RKO (cell line): Measurements from ENCODE around the gene KCNJ2.

Source experiments
- DNase-seq: peaks from one replicate; pipeline ENCODE4 v3.0.0-alpha.2; 2016; ENCODE audit warnings: low spot score

Gene KCNJ2

DNA sequence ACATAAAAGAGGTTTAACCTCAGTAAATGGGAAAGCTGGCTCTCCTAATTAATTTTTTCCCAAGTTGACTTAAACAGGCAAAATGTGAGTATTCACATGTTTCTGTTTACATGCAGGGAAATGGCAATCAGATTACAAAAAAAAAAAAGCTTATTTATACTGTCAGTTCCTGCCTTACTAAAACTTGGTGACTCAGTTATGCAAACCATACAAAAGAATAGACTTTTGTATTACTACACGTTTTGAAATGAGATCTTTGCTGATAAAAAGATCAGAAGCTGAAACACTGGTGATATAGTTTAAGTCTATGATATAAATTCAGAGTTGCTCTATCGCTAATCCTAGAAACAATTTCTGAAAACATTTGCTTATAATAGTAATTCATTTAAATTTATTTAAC is 9.4 kb upstream of the KCNJ2 start:
- no peak for DNase-seq

DNA sequence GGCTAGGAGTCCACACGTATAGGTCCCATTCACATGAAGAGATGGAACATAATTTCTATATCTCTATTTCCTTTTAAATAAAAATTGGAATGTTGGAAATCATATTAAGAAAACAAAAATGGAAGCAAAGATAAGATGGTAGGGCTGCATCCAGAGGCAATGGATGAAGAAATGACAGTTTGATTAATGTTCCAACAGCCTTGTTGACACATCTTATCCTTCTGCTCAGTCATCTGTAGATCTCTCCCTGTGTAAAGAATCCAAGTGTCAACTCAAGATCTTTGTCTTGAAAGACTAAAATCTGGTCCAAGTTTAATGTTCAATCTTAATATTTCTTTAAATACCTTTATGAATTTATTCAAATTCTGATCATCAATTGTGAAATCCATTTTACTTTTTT is 7.8 kb upstream of the KCNJ2 start:
- DNase-seq = no peak

- no peak for DNase-seq
Observed at GRCh38 chr17:70165383-70165782, 3.9 kb upstream of the KCNJ2 start.

DNA sequence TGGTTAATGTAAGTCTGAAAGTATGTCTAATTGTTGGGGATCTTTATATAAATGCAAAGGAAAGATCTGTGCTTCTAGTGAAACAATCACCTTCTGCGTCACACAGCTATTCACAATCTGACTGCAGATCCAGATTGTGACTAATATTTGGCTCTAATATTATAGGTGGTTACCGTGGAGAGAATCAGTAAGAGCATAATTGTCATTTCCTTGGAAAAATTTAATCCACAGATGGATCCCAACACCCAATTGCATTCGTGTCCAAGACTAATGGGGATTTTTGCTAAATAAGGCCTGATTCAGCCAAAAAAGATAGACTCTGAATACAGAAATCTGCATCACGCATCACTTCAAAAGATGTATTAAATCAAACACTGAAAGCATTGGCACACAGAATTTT is 2.7 kb upstream of the KCNJ2 start:
- no peak for DNase-seq

GRCh38 chr17:70168044-70168976 is 1.0 kb upstream of the KCNJ2 start:
- DNase-seq = no peak

DNA sequence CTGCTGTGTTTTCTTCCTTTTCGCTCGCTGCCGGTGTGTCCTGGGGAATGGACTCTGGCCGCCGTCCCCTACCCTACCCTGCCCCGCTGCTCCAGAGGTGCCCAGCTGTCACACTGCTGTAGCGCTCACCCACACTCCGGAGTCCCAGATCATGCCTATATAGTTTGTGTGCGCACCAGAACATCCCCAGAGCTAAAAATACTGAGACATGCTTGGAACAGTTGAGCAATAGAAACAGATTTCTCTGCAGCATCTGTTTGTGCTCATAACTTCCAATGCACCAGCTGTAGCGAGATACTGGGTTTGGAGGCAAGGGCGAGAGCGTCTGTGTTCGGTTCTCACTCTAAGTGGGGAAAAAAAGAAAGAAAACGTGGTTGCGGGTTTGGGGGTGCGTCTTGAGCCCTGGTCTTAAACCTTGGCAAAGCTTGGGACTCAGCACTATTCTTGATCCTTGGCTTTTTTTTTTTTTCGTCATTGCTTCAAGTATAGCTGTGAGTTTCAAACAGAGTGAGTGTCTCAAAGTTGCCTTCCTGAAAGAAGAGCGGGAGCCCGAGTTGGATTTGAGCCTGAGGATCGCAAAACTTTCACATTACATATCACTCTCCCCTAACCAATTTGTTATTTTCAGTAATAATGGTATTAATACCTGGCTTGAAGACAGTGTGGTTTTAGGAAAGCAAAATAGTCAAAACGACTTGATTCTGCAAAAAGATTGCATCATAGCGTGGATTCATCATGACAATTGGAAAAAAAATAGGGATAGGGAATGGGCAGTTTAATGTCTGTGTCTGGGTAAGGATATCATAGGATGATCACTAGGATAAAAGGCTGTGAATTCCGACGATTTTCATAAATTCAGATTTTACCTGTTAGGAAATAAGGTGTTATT is 621 bp downstream of the KCNJ2 start:
- DNase-seq = no peak

DNA sequence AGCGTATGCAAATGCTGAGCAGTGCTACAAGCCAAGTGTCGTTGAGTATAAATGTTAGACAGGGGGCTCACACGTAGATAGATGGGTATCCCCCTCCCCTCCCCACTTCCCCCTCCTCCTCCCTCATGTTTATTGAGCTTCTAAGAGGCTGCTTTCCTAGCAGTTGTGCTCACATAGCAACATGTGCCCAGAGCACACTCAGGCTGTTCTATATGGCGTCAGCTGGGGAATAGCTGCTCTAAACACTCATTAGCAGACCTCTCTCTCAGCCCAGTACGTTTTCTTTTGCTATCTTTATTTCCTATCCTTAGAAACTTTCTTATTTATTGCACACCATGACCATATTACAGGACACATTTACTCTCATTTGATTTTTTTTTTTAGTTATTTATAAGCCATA is 1.8 kb downstream of the KCNJ2 start:
- DNase-seq = no peak

- no peak for DNase-seq
Observed at GRCh38 chr17:70172449-70172848, 3.1 kb downstream of the KCNJ2 start.

DNA sequence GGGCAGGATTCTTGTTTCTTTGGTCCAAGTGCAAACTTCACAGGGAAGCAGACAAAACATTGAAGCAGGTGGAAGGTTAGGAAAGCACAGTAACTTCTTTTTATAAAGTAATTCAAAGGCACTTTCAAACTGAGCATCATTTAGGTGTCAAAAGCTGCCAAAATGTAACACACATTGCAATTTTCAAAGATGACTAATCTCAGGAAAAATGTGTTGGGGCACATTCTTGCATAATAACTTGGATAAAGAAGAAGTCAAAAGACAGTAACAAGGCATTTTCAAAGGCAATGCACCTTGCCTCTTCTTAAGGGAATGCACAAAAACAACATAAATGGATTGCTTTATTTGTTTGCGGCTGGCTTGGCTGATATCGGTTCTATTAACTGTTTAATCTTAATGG is 3.6 kb downstream of the KCNJ2 start:
- no peak for DNase-seq

- DNase-seq = no peak
Observed at GRCh38 chr17:70173681-70174080, 4.3 kb downstream of the KCNJ2 start.

- DNase-seq = no peak
Observed at GRCh38 chr17:70181376-70181775, 12.0 kb downstream of the KCNJ2 start.

- no peak for DNase-seq
Observed at GRCh38 chr17:70181866-70182265, 12.5 kb downstream of the KCNJ2 start.

DNA sequence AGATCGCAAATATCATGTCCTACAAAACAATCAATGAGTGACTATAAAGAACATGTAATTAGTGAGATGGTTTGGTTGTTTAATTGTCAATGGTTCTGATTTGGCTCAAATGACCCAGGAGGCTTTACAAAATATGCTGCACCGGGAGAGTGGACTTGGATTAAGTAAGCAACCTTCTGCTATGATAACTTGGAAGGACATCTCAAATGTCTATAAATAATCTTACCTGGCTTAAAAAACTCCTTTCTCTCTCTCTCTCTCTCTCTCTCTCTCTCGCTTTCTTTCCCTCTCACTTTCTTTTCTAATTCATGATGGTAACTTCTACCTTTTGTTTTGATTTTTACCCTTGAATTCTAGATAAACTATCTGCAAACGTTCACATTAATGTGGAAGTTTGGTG is 14.2 kb downstream of the KCNJ2 start:
- DNase-seq = no peak

DNA sequence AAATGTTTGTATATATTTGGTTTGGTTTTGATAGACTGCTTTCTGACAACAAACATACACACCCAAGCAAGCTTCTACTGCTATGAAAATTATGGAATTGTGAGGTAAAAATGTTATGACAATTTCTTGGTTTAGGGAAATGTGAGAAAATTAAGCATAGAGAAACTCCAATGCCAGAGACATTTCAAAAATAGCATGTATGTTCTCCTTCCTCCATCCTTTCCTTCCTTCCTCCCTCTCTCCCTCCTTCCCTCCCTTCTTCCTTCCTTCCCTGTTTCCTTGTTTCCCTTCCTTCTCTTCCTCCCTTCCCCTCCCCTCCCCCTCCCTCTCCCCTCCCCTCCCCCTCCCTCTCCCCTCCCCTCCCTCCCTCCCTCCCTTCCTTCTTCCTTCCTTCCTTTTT is 14.9 kb downstream of the KCNJ2 start:
- DNase-seq = no peak

DNA sequence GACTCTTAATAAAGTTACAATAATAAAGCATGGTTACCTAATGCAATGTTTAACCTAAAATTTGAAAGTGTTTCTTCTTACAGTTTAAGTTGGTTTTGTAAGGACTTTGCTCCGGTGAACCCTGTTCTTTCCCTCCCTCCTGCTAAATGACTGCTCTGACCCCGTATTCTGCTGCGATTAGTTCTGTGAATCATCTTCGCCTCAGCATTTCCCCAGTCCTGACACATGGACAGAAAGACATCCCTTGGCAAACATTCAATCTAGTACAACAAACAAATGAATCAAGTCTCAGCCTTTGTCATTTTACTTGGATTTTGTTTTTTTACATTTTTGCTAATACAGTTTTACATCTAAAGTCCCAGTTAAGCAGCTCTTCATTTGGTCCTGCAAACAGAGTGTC is 15.4 kb downstream of the KCNJ2 start:
- no peak for DNase-seq

GRCh38 chr17:70185285-70185684 is 16.0 kb downstream of the KCNJ2 start:
- DNase-seq = no peak

GRCh38 chr17:70187383-70187782 is 18.1 kb downstream of the KCNJ2 start:
- no peak for DNase-seq

DNA sequence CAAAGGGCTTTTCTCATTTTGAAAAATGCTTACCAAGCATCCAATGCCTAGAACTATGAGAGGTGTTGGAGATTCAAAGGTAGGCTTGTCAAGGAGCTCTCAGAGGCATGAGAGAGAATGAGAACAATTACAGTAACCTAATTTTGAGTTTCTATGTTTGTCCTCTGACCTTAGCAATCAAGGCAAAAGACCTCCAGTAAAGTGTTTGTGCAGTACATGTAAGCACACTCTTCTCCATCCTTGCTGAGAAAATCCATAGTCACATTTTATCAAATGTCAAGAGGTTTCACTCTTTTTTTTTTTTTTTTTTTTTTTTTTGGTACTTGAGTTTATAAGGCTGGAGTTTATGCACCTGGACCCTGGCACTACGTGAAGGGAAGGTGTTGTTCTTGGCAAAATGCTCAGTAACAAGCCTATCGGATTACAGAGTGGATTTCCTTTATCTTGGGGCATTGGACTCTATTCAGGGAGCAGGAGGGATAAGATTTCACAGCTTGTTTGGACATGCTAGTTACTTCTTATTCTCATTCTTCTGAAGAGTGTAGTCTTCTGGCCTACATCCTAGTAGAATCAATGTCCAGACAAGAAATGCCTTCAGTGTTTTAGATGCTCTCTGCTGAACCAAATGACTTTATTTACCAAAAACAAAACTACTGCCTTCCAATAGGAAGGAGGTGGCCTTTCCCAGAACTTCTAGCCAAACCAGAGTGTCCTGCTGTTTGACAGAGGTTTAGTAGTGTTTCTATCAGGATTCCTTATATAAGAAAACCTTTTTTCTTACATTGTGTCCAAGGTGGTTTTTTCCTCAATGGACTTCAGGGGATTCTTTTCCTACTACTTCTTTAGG is 21.9 kb downstream of the KCNJ2 start:
- no peak for DNase-seq

DNA sequence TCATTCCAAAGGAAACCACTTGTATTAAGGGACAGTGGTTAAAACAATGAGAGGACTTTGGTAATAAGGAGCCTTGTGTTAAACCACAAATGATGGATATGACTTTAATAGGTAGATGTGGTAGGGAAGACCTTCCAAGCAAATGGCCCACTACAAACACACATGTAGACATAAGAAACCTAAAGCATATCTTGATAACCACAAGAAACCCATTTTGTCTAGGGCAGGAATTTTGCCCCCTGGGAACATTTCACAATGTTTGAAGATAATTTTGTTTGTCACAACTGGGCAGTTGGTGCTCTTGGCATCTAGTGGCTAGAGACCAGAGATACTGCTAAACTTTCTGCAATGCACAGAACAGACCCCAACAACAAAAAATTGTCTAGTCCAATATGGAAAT is 25.8 kb downstream of the KCNJ2 start:
- no peak for DNase-seq

DNA sequence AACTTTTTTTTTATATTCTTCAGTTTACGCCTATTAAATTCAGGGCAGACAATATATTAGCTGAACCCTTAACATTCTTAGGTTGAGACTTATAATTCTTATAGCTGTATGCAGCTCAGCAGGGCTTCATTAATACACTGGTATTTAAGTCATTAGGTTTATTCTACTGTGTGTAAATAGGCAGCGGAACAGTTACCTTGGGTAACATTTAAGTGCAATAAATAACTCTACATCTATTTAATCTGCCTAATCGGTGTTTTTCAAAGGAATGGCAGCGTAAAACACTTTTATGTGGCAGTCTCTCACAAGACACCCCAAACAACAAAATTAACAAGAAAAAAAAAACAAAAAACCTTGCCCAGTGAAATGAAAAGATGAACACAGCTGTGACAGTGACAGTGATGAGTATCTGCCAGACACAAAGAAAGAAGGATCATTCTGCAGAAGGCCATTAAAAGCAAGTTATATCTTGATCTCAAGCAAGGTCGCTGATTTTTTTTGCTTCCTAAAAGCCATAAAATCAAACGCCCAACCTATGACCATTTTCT is 32.6 kb downstream of the KCNJ2 start:
- DNase-seq = no peak

DNA sequence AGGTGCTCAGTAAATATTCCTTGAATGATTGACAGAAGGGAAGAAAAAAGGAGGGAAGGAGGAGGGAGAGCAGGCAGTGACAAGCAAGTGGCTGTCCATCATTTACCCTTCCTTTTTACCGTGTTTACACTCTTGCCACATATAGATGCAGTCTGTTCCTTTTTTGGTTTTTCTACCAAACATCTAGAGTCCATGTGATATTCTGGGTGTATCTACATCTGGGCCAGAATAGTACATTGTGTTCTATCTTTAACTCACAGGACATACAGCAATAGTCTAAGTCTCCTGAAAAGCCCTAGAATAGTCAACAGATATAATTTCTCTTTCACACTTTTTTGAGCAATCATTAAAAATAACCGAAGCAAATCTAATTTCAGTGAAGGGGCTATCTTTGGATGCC is 33.5 kb downstream of the KCNJ2 start:
- DNase-seq = no peak

DNA sequence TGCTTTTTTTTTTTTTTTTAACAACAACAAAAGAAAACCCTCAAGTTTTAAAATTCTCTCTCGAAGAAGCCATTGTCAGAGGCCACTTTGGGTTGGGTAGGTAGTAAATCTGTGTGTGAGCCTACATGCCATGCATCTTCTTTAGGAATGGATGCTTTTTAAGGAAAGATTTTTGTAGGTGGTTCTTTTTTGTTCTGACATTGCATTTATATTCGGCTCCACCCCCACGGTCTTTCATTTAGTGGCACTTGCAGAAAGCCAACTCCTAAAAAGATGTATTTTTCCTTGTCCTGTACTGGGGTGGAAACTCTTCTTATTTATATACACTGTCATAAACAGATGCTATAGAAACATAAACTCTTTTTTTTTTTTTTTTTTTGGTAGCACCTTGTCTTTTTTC is 35.1 kb downstream of the KCNJ2 start:
- DNase-seq = no peak
